Inflammatory macrophage treated with lipopolysaccharide for 4 hours (primary cell): ENCODE data around the gene IL21R.

Experiments used
- DNase-seq: peaks from one replicate; pipeline ENCODE4 v3.0.0-alpha.2; 2020

IL21R gene

GRCh38 chr16:27492588-27492979 is 90.6 kb downstream of the IL21R start:
- DNase-seq = no peak

GRCh38 chr16:27495191-27495590 is 93.2 kb downstream of the IL21R start:
- no peak for DNase-seq

DNA sequence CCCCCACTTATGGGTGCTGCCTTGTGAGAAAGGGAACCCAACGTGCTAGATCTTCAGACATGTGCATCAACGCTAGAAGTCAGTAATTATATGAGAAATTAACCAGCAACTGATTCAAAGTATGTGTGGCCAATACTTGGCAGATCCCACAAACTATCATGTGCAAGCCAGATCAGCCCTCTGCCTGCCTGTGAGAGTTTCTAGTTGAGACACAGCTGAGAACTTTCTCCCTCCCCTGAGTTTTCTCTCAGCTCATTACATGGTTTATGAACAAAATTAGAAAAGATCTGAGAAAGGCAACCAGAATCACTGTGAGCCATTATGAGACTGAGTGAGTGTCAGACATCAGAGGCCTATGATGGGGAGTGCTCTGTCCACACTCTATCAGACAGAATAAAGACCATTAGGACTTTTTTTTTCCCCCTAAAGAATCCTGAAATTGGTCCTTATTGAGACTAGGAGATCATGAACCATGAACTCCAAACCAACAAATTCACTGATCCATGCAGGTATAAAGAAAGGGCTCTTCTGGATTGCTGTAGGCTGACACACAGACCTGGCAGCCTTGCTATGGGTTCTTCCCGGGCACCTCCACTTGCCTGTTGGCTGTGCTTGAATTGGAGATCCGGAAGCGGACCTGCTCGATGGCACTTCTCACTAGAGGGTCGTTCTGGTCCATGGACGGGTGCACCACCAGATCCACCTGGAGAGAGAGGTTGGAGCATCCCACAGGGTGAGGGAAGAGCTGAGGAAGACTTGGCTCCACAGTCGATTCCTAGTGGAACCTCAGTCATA is 96.3 kb downstream of the IL21R start:
- no peak for DNase-seq

DNA sequence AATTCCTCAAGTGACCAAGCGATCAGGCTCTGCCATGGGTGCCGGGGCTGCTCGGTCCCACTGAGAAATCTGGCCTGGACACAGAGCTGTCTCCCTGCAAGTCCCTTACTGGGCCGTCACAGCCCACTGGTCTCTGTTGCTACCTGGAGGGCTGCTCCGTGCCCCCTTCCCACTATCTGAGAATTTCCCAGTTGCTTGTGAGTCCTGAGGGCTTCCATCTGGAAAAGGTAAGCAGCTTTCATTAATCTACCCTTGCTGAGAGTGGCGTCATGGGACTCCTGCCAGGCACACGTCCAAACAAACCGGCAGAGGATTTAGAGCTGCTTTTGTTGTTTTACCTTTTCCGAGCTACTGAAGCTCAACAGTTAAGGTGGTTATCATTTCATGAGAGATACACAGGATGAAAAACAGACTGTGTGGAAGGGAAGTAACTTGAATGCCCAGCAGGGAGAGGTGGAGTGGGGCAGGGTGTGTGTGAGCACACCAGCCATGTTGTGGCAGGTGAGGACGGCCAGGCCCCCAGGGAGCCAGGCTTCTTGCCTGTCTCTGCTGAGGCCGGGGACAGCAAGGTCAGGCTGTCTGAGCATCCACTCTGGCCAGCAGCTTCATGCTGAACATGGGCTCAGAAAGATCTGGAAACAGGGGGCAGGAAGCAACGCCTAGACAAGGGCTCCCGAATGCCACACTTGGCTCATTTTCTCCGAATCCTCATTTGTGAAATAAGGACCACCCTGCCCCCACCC is 97.1 kb downstream of the IL21R start:
- no peak for DNase-seq

GRCh38 chr16:27499659-27500055 is 97.7 kb downstream of the IL21R start:
- DNase-seq = no peak

GRCh38 chr16:27500801-27501200 is 98.8 kb downstream of the IL21R start:
- no peak for DNase-seq
